Stimulated activated CD8-positive, alpha-beta memory T cell treated with anti-CD3 and anti-CD28 coated beads, Interleukin-15, amount 100 ng/mL, for 48 hours (primary cell): ENCODE results near the gene NDST3.
"Not testable (repeated sequence)": the region's sequence is repeated elsewhere in the genome, so short reads cannot be mapped to it uniquely, and the experiment has no call there.

ENCODE experiments used
- DNase-seq, 2 donors: peaks; one replicate each; pipeline ENCODE4 v3.0.0-alpha.2; 2020; ENCODE audit warnings: low read depth in 2 of 2

The NDST3 gene

GRCh38 chr4:118177126-118177525, 142.8 kb downstream of the NDST3 start:
- DNase-seq = no peak

GRCh38 chr4:118180776-118181175, 146.5 kb downstream of the NDST3 start:
- DNase-seq = no peak

- no peak for DNase-seq
Observed at GRCh38 chr4:118190903-118191302, 156.6 kb downstream of the NDST3 start.

- no peak for DNase-seq
Observed at GRCh38 chr4:118193421-118193820, 159.1 kb downstream of the NDST3 start.

GRCh38 chr4:118206627-118207026, 172.3 kb downstream of the NDST3 start:
- no peak for DNase-seq

- no peak for DNase-seq
Observed at GRCh38 chr4:118213101-118213500, 178.8 kb downstream of the NDST3 start.

GRCh38 chr4:118215826-118216225, 181.5 kb downstream of the NDST3 start:
- DNase-seq = no peak

GRCh38 chr4:118221227-118221800, 187.0 kb downstream of the NDST3 start:
- no peak for DNase-seq

- no peak for DNase-seq
Observed at GRCh38 chr4:118224243-118224829, 190.1 kb downstream of the NDST3 start.

GRCh38 chr4:118225511-118225910, 191.2 kb downstream of the NDST3 start:
- DNase-seq = no peak

- no peak for DNase-seq
Observed at GRCh38 chr4:118226311-118227010, 192.2 kb downstream of the NDST3 start.

- no peak for DNase-seq
Observed at GRCh38 chr4:118235566-118236120, 201.4 kb downstream of the NDST3 start.

- DNase-seq = no peak
Observed at GRCh38 chr4:118237531-118237930, 203.2 kb downstream of the NDST3 start.

GRCh38 chr4:118249890-118250289, 215.6 kb downstream of the NDST3 start:
- no peak for DNase-seq

- no peak for DNase-seq
Observed at GRCh38 chr4:118254368-118254767, 220.1 kb downstream of the NDST3 start.

GRCh38 chr4:118259111-118259510, 224.8 kb downstream of the NDST3 start:
- DNase-seq = no peak

GRCh38 chr4:118260309-118260708, 226.0 kb downstream of the NDST3 start:
- no peak for DNase-seq

GRCh38 chr4:118264096-118264495, 229.8 kb downstream of the NDST3 start:
- DNase-seq = no peak

GRCh38 chr4:118265312-118266144, 231.2 kb downstream of the NDST3 start:
- peak in 1 of 2 donors; percentile 15 for DNase-seq

- DNase-seq = not testable (repeated sequence)
Observed at GRCh38 chr4:118266145-118266496, 231.8 kb downstream of the NDST3 start.

- DNase-seq = no peak
Observed at GRCh38 chr4:118268780-118269179, 234.5 kb downstream of the NDST3 start.

- DNase-seq = no peak
Observed at GRCh38 chr4:118270492-118270891, 236.2 kb downstream of the NDST3 start.
